ENCODE data around the gene TXNRD3.

Gene TXNRD3

GRCh38 chr3:126672340-126672739 lies 17.4 kb upstream of the TXNRD3 start:
- DNase-seq (ENCODE audit: low read depth in 2 of 2), result no peak

GRCh38 chr3:126671521-126671920 lies 16.6 kb upstream of the TXNRD3 start:
- no peak for DNase-seq (ENCODE audit: low read depth in 2 of 2)

- no peak for DNase-seq (ENCODE audit: low read depth in 2 of 2)
Observed at GRCh38 chr3:126668450-126669401, 13.8 kb upstream of the TXNRD3 start.

- no peak for DNase-seq (ENCODE audit: low read depth in 2 of 2)
Observed at GRCh38 chr3:126667631-126668449, 12.9 kb upstream of the TXNRD3 start.

GRCh38 chr3:126666658-126667528 lies 12.0 kb upstream of the TXNRD3 start:
- no peak for DNase-seq (ENCODE audit: low read depth in 2 of 2)

GRCh38 chr3:126665959-126666657 lies 11.2 kb upstream of the TXNRD3 start:
- DNase-seq (ENCODE audit: low read depth in 2 of 2), result no peak

GRCh38 chr3:126665221-126665936 lies 10.5 kb upstream of the TXNRD3 start:
- DNase-seq (ENCODE audit: low read depth in 2 of 2), result no peak

GRCh38 chr3:126664591-126665214 lies 9.8 kb upstream of the TXNRD3 start:
- DNase-seq (ENCODE audit: low read depth in 2 of 2), result no peak

- no peak for DNase-seq (ENCODE audit: low read depth in 2 of 2)
Observed at GRCh38 chr3:126663750-126664149, 8.8 kb upstream of the TXNRD3 start.

GRCh38 chr3:126663257-126663656 lies 8.3 kb upstream of the TXNRD3 start:
- DNase-seq (ENCODE audit: low read depth in 2 of 2), result no peak

- no peak for DNase-seq (ENCODE audit: low read depth in 2 of 2)
Observed at GRCh38 chr3:126661532-126662364, 6.8 kb upstream of the TXNRD3 start.

- no peak for DNase-seq (ENCODE audit: low read depth in 2 of 2)
Observed at GRCh38 chr3:126659915-126660886, 5.3 kb upstream of the TXNRD3 start.

- no peak for DNase-seq (ENCODE audit: low read depth in 2 of 2)
Observed at GRCh38 chr3:126658584-126658983, 3.7 kb upstream of the TXNRD3 start.

- no peak for DNase-seq (ENCODE audit: low read depth in 2 of 2)
Observed at GRCh38 chr3:126657901-126658300, 3.0 kb upstream of the TXNRD3 start.

- no peak for DNase-seq (ENCODE audit: low read depth in 2 of 2)
Observed at GRCh38 chr3:126656371-126657134, 1.6 kb upstream of the TXNRD3 start.

- DNase-seq (ENCODE audit: low read depth in 2 of 2), result no peak
Observed at GRCh38 chr3:126655887-126656286, 963 bp upstream of the TXNRD3 start.

- DNase-seq (ENCODE audit: low read depth in 2 of 2), result no peak
Observed at GRCh38 chr3:126649556-126650092, 5.3 kb downstream of the TXNRD3 start.
